Pericardium fibroblast (primary cell): ENCODE results near the gene FCRL5. TPM values are rescaled to one million over a fixed set of nuclear protein-coding genes. Genes with fewer than 3 reads are reported as not detected.

Experiments used
- total RNA-seq: library from RNA; depleted of rRNA; stranded (reverse); fragments of >200 nt; gene quantifications from 2 replicates; pipeline ENCODE4 v1.2.3, GENCODE V29; 2015

Gene FCRL5
- total RNA-seq: not detected in 2 replicates

GRCh38 chr1:157551694-157552693, at the start of gene FCRL5:
Gene FCRL5, minus strand, starts transcription at chr1:157552515. Its CDS starts 153 bp downstream, at chr1:157552362.

GRCh38 chr1:157597959-157598667, 45.8 kb upstream of the FCRL5 start, which contains the start of gene FCRL4:
Gene FCRL4, minus strand, starts transcription at chr1:157598085. Its CDS starts 141 bp downstream, at chr1:157597944.

Other genes with a start within 250 kb of the FCRL5 start
- not detected in 2 replicates for gene FCRL4, start 45.6 kb upstream of the FCRL5 start, total RNA-seq
- not detected in 2 replicates for gene FCRL3, start 148.3 kb upstream of the FCRL5 start, total RNA-seq
- gene FCRL2, start 224.6 kb upstream of the FCRL5 start, total RNA-seq: not detected in 2 replicates